Measurements from ENCODE around the gene MYH14. TPM values are rescaled to one million over a fixed set of nuclear protein-coding genes. Genes with fewer than 3 reads are reported as not detected.

MYH14 gene
- total and polyA plus RNA-seq, 2 experiments from 2014 or later: 40.9 to 64.4 TPM

GRCh38 chr19:50158577-50158976 lies 44.8 kb upstream of the MYH14 start:
- no peaks in the 10 kb centered on the region for H3K9me3 ChIP-seq (ENCODE audit: low read depth)
- no peak for DNase-seq (ENCODE audit: low spot score)
- H3K9me2 ChIP-seq (replicated peaks; ENCODE audit: insufficient read depth): no peaks in the 10 kb centered on the region
- no peak overlapping the region for H3K4me2 ChIP-seq
- no peaks in the 10 kb centered on the region for H3K79me2 ChIP-seq
- H3K4me3 ChIP-seq: no peak overlapping the region
- H4K20me1 ChIP-seq (ENCODE audit: insufficient read depth, poor library complexity, severe bottlenecking): no peaks in the 10 kb centered on the region
- H3K4me1 ChIP-seq (ENCODE audit: insufficient read depth): no peaks in the 10 kb centered on the region
- TF ChIP-seq EZH2phosphoT487 (IDR thresholded peaks at IDR 0.05; ENCODE audit: low read depth, severe bottlenecking, unreplicated experiment) (no peak), CTCF (IDR thresholded peaks at IDR 0.05; ENCODE audit: poor library complexity) (no peak), EZH2 (IDR thresholded peaks at IDR 0.05; ENCODE audit: borderline replicate concordance) (no peak)
- H3K27me3 ChIP-seq: no peaks in the 10 kb centered on the region
- H3K27ac ChIP-seq: no peak overlapping the region
- no peak overlapping the region for H2AFZ ChIP-seq
- no peaks in the 10 kb centered on the region for H3K36me3 ChIP-seq (replicated peaks; ENCODE audit: insufficient read depth, low read depth)

GRCh38 chr19:50159078-50159477 lies 44.3 kb upstream of the MYH14 start:
- Histone ChIP-seq H2AFZ (no peak overlapping the region), H3K27ac (no peak overlapping the region), H3K4me3 (no peak overlapping the region), H3K9me3 (ENCODE audit: low read depth) (no peaks in the 10 kb centered on the region), H3K4me2 (no peak overlapping the region), H4K20me1 (ENCODE audit: insufficient read depth, poor library complexity, severe bottlenecking) (no peaks in the 10 kb centered on the region), H3K79me2 (no peaks in the 10 kb centered on the region), H3K4me1 (ENCODE audit: insufficient read depth) (no peaks in the 10 kb centered on the region), H3K27me3 (no peaks in the 10 kb centered on the region), H3K9me2 (replicated peaks; ENCODE audit: insufficient read depth) (no peaks in the 10 kb centered on the region), H3K36me3 (replicated peaks; ENCODE audit: insufficient read depth, low read depth) (no peaks in the 10 kb centered on the region)
- 84% methylated on average over 2 of the region's 2 CpGs for WGBS (ENCODE audit: low lambda C conversion rate, missing lambda C conversion rate)
- TF ChIP-seq EZH2phosphoT487 (IDR thresholded peaks at IDR 0.05; ENCODE audit: low read depth, severe bottlenecking, unreplicated experiment) (no peak), EZH2 (IDR thresholded peaks at IDR 0.05; ENCODE audit: borderline replicate concordance) (no peak), CTCF (IDR thresholded peaks at IDR 0.05; ENCODE audit: poor library complexity) (no peak)
- DNase-seq (ENCODE audit: low spot score): no peak

GRCh38 chr19:50162988-50163387 lies 40.4 kb upstream of the MYH14 start, which contains the start of gene IZUMO2:
Gene IZUMO2, minus strand, starts transcription at chr19:50163281. Its CDS starts 87 bp downstream, at chr19:50163194.
- Histone ChIP-seq H3K4me1 (ENCODE audit: insufficient read depth) (no peaks in the 10 kb centered on the region), H3K27ac (no peak within 1 kb of the TSS), H3K4me3 (no peak within 1 kb of the TSS), H2AFZ (no peak within 1 kb of the TSS), H4K20me1 (ENCODE audit: insufficient read depth, poor library complexity, severe bottlenecking) (no peaks in the 10 kb centered on the region), H3K4me2 (no peak within 1 kb of the TSS), H3K27me3 (no peaks in the 10 kb centered on the region), H3K9me2 (replicated peaks; ENCODE audit: insufficient read depth) (no peaks in the 10 kb centered on the region), H3K36me3 (replicated peaks; ENCODE audit: insufficient read depth, low read depth) (no peaks in the 10 kb centered on the region), H3K9me3 (ENCODE audit: low read depth) (no peaks in the 10 kb centered on the region), H3K79me2 (no peaks in the 10 kb centered on the region)
- WGBS (ENCODE audit: low lambda C conversion rate, missing lambda C conversion rate): 67% methylated on average over 26 of the region's 26 CpGs
- DNase-seq (ENCODE audit: low spot score): no peak
- no peak for TF ChIP-seq CTCF (IDR thresholded peaks at IDR 0.05; ENCODE audit: poor library complexity)
- no peak for TF ChIP-seq EZH2phosphoT487 (IDR thresholded peaks at IDR 0.05; ENCODE audit: low read depth, severe bottlenecking, unreplicated experiment)
- no peak for TF ChIP-seq EZH2 (IDR thresholded peaks at IDR 0.05; ENCODE audit: borderline replicate concordance)

- WGBS (ENCODE audit: low lambda C conversion rate, missing lambda C conversion rate): 70% methylated on average over 12 of the region's 12 CpGs
These were observed 36.1 kb upstream of the MYH14 start for GRCh38 chr19:50167314-50167721.

More at GRCh38 chr19:50167314-50167721, 36.1 kb upstream of the MYH14 start:
- H2AFZ ChIP-seq: no peak overlapping the region
- no peak overlapping the region for H3K27ac ChIP-seq
- H3K4me3 ChIP-seq: no peak overlapping the region
- H3K4me2 ChIP-seq: no peak overlapping the region
- TF ChIP-seq EZH2phosphoT487 (IDR thresholded peaks at IDR 0.05; ENCODE audit: low read depth, severe bottlenecking, unreplicated experiment) (no peak), EZH2 (IDR thresholded peaks at IDR 0.05; ENCODE audit: borderline replicate concordance) (no peak), CTCF (IDR thresholded peaks at IDR 0.05; ENCODE audit: poor library complexity) (no peak)
- no peaks in the 10 kb centered on the region for H3K36me3 ChIP-seq (replicated peaks; ENCODE audit: insufficient read depth, low read depth)
- H3K9me3 ChIP-seq (ENCODE audit: low read depth): no peaks in the 10 kb centered on the region
- no peaks in the 10 kb centered on the region for H3K4me1 ChIP-seq (ENCODE audit: insufficient read depth)
- H3K79me2 ChIP-seq: no peaks in the 10 kb centered on the region
- H3K27me3 ChIP-seq: no peaks in the 10 kb centered on the region
- H4K20me1 ChIP-seq (ENCODE audit: insufficient read depth, poor library complexity, severe bottlenecking): no peaks in the 10 kb centered on the region
- no peaks in the 10 kb centered on the region for H3K9me2 ChIP-seq (replicated peaks; ENCODE audit: insufficient read depth)
- DNase-seq (ENCODE audit: low spot score): no peak
